Measurements from ENCODE around the gene SUPT6H.

DNA sequence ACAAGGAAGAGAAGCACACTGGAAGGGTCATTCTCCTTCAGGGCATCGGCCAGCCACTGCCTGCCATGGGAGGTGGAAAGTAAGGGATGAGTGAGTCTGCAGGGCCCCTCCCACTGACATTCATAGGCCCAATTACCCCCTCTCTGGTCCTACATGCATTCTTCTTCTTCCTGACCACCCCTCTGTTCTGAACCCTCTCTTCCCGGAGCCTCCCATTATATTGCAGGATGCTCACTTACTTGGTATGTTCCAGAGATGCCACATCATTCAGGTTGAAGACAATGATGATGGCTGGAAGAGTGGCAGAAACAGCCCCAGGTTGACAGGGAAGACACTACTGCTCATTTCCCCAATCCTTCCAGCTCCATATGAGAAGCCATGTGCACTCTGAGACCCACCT, 53.2 kb downstream of the SUPT6H start:
- TF ChIP-seq EZH2phosphoT487 (IDR thresholded peaks at IDR 0.05; ENCODE audit: insufficient read depth, low read depth) (no peak), EZH2 (IDR thresholded peaks at IDR 0.05; ENCODE audit: insufficient read depth, poor library complexity, severe bottlenecking) (no peak)
